GM12864 (cell line): ENCODE data around the gene GABRG3.

Experiments used
- DNase-seq: peaks from one replicate; pipeline ENCODE4 v3.0.0-alpha.2; 2011; ENCODE audit warnings: low read depth
- H3K4me3 ChIP-seq: 2 replicates; pipeline ENCODE4 v1.5.1; 2011; ENCODE audit warnings: mild to moderate bottlenecking, low read depth, low read length, control low read depth
- TF ChIP-seq, protein P1 (sequence below): IDR thresholded peaks from 2 replicates; pipeline ENCODE4 v1.5.1; 2011; ENCODE audit warnings: low read depth, mild to moderate bottlenecking, moderate library complexity, low read length, control low read depth, inconsistent platforms; ENCODE audit errors: missing control alignments

Gene GABRG3

DNA sequence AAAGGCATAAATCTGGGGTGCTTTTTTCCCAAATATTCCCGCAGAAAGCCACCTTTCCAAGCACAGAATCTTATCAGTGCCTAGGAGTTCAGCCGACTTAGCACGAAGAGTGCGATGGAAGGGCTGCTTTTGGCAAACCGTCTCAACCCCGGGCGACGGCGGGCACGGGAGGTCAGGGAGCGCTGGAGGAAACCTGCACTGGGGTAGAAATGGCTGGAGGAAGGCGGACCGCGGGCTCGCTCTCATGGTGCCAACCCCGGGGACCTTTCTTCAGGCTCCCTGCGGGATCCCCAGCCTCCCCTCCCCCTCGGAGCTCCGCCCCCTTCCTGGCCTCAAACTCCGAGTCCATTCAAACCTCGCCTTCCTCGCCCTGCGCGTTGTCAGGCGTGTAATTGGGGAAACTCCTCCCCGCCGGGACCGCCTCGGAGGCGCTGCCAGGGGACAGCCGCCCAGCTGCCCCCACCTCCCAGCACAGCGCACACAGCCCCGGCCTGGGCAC, at the start of gene GABRG3:
Gene GABRG3, plus strand, starts transcription at position 470 of the 499 bp plus-strand sequence.
- TF ChIP-seq, protein P1, sequence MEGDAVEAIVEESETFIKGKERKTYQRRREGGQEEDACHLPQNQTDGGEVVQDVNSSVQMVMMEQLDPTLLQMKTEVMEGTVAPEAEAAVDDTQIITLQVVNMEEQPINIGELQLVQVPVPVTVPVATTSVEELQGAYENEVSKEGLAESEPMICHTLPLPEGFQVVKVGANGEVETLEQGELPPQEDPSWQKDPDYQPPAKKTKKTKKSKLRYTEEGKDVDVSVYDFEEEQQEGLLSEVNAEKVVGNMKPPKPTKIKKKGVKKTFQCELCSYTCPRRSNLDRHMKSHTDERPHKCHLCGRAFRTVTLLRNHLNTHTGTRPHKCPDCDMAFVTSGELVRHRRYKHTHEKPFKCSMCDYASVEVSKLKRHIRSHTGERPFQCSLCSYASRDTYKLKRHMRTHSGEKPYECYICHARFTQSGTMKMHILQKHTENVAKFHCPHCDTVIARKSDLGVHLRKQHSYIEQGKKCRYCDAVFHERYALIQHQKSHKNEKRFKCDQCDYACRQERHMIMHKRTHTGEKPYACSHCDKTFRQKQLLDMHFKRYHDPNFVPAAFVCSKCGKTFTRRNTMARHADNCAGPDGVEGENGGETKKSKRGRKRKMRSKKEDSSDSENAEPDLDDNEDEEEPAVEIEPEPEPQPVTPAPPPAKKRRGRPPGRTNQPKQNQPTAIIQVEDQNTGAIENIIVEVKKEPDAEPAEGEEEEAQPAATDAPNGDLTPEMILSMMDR: no peak
- H3K4me3 ChIP-seq: no peak within 1 kb of the TSS
- DNase-seq: no peak

DNA sequence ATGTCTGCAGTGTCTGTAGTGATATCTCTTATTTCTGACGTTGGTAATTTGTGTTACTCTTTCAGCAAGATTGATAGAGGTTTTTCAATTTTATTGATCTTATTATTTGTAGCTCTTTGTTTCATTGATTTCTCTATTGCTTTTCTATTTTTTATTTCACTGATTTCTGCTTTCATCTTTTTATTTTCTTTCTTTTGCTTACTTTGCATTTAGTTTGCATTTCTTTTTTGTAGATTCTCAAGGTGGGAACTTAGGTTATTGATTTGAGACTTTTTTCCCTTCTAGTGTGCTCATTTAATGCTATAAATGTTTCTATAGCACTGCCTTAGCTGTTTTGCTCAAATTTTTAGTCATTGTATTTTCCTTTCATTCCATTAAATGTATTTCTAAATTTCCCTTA, 49.5 kb upstream of the GABRG3 start:
- DNase-seq: no peak
- TF ChIP-seq, protein P1: no peak
- no peak overlapping the region for H3K4me3 ChIP-seq

DNA sequence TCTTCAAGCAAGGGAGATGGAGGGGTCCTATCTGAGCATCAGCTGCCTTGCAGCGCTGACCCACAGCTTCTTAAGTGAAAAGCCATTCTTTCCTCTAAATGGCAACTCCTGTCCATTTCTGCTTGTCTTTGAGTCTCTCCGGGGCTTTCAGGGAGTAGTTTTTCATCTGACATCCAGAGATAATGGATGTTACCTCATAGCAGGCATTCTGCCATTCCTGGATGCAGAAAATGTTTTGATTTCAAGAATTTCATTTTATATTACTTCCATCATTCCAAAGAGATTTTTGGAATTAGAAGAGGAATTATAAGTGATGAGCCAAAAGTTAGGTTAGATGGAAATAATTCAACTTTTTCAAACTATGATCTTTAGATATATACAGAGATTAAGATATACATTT, 44.9 kb upstream of the GABRG3 start:
- no peak overlapping the region for H3K4me3 ChIP-seq
- DNase-seq: no peak
- TF ChIP-seq, protein P1: no peak

DNA sequence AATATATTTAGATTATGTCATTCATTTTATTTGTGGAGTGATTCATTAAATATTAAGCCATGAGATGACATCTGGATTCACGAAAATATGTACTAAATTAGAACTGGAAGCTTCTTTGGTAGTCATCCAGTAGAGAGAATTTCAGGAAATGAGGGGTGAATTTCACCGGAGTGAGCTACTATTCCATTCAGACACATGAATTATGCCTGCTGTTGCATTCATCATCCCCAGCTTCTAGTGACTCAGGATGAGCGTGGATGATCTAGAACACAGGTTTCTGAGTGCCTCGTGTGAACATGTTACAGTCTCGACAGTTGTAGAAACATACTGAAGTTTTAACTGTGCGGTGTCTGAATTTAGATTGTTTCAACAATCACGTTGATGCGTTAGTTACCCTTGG, 42.9 kb upstream of the GABRG3 start:
- TF ChIP-seq, protein P1: no peak
- no peak for DNase-seq
- no peak overlapping the region for H3K4me3 ChIP-seq

DNA sequence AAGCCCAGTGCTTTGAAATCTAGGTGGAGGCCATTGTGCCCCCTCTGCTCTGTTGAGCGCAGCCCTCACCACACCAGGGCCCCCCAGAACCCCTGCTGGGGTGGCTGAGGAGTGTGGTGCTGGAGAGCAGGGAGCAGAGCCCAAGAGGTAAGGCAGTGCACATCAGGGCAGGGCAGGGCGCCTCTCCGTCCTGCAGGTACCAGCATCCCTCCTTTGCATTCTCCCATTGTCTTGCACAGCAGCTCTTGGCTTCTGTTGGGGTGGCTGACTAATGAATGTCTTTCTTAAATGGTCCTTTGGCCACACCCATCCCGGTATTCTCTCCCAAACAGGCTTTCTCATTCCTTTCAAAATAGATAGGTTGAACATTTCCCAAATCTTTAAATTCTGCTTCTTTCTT, 41.4 kb upstream of the GABRG3 start:
- no peak for DNase-seq
- TF ChIP-seq, protein P1: no peak
- no peak overlapping the region for H3K4me3 ChIP-seq

DNA sequence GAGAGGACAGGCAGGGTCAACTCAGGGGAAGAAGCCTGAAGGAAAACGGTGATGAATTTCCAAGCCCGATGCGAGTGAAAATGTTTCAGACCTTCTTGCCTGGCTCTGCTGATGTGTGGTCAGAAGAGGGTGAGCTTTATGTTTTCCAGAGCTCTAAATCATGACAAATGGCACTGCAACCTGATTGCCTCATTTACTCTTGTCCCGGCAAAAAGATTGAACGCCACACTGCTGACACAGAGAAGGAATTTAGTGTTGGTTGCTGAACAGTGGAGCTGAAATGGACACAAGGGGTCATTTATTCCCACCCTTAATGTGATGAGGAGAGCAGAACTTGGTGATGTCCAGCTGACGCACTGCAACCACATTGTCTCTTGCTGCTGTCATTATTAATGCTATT, 36.1 kb upstream of the GABRG3 start:
- no peak for DNase-seq
- no peak overlapping the region for H3K4me3 ChIP-seq
- TF ChIP-seq, protein P1: no peak

DNA sequence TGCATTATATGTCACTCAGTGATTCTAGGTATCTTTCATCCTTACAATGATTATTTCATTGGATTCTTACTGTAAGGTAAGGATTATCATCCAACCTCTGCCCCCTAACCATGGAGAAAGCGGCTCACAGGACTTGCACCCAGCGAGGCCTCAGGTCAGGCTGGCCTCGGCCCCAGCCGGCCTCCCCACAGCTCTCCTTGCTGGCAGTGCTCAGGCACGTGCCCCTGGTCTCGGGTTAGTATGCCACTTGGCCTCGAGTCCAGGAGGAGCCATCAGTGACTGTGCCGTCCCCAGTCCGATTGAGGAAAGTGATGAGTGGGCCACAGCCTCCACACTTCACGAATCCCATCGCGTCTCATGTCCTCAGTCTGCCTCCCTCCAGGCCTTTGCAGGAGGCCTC, 35.7 kb upstream of the GABRG3 start:
- H3K4me3 ChIP-seq: no peak overlapping the region
- DNase-seq: no peak
- TF ChIP-seq, protein P1: no peak
